HepG2 (cell line): ENCODE data around the gene EGFLAM. TPM values are rescaled to one million over a fixed set of nuclear protein-coding genes. Genes with fewer than 3 reads are reported as not detected.

ENCODE experiments used
- ATAC-seq: fragments of 200-7000 bp; cut with Tn5 transposase; 3 replicates; pipeline ENCODE4 v1.9.1; 2020; ENCODE audit warnings: mild to moderate bottlenecking, moderate library complexity
- BruUV-seq: library from RNA; stranded (reverse); fragments of 400-500 nt; replicated peaks from 2 replicates; lab custom pipeline; 2021; lab: Mats Ljungman, UMichigan
- CTCF ChIA-PET: fragments of 300-600 bp; formaldehyde crosslinking; extraction: SDS; loops from one replicate; lab custom pipeline; 2021; ENCODE audit warnings: low total read pairs, inconsistent platforms, low intra/inter-chr PET ratio; lab: Yijun Ruan, JAX
- POLR2A ChIA-PET: fragments of 350-600 bp; sonication (Branson Sonifier 250); formaldehyde crosslinking; loops from one replicate; lab custom pipeline; 2020; ENCODE audit warnings: antibody characterized with exemption, inconsistent platforms; lab: Yijun Ruan, JAX
- DNase-seq: peaks from one replicate; pipeline ENCODE4 v3.0.0-alpha.2; 2015; ENCODE audit warnings: low spot score
- FAIRE-seq: peaks from 3 replicates; lab custom pipeline; 2011; peaks lifted over from hg19 to GRCh38; lab: Jason Lieb, UNC
- H2AFZ ChIP-seq: one replicate; pipeline ENCODE4 v1.6.1; 2011; ENCODE audit warnings: low read length, inconsistent platforms
- H3K27ac ChIP-seq: fragments of 300-600 bp; 3 replicates; pipeline ENCODE4 v1.8.0; 2011; ENCODE audit warnings: mixed run types, mild to moderate bottlenecking, mixed read lengths, low read length, inconsistent platforms; ENCODE audit not compliant: insufficient read depth; ENCODE audit errors: extremely low read length
- H3K27me3 ChIP-seq, 2 experiments: fragments of 200-600 bp in 1 of 2; 2 replicates in 1 of 2; 3 replicates in 1 of 2; pipeline versions ENCODE4 v1.6.0 to v1.8.0; 2011; ENCODE audit warnings: low read length in 2 of 2, mild to moderate bottlenecking in 2 of 2, moderate library complexity in 2 of 2, inconsistent platforms in 1 of 2; ENCODE audit not compliant: insufficient read depth in 2 of 2, control insufficient read depth in 1 of 2
- H3K36me3 ChIP-seq, 2 experiments: fragments of 200-600 bp in 1 of 2; replicated peaks in 1 of 2; 2 replicates in 1 of 2; 3 replicates in 1 of 2; pipeline versions ENCODE4 v1.5.1 to v1.8.0; 2011; ENCODE audit warnings: low read length in 2 of 2, inconsistent platforms in 1 of 2; ENCODE audit not compliant: insufficient read depth in 2 of 2, control insufficient read depth in 1 of 2
- H3K4me1 ChIP-seq: 2 replicates; pipeline ENCODE4 v1.5.1; 2012; ENCODE audit warnings: low read length, inconsistent platforms; ENCODE audit not compliant: insufficient read depth
- H3K4me2 ChIP-seq: 2 replicates; pipeline ENCODE4 v1.6.0; 2011; ENCODE audit warnings: low read depth, low read length, inconsistent platforms
- H3K4me3 ChIP-seq, 3 experiments: fragments of 200-600 bp in 1 of 3; sonication (generic), shearing (Covaris generic) in 1 of 3; replicated peaks in 1 of 3; 2 replicates each; pipeline ENCODE4 v1.5.1; 2011 to 2016; ENCODE audit warnings: low read length in 3 of 3, inconsistent platforms in 2 of 3, low read depth in 2 of 3, mild to moderate bottlenecking in 2 of 3, control low read depth in 1 of 3, mixed read lengths in 1 of 3; ENCODE audit not compliant: insufficient read depth in 1 of 3
- H3K79me2 ChIP-seq: one replicate; pipeline ENCODE4 v1.6.1; 2011; ENCODE audit warnings: low read length, inconsistent platforms; ENCODE audit not compliant: insufficient read depth
- H3K9ac ChIP-seq: 2 replicates; pipeline ENCODE4 v1.6.0; 2011; ENCODE audit warnings: mild to moderate bottlenecking, low read depth, low read length, inconsistent platforms; ENCODE audit not compliant: insufficient read depth
- H3K9me3 ChIP-seq: 2 replicates; pipeline ENCODE4 v1.5.1; 2012; ENCODE audit warnings: mild to moderate bottlenecking, low read length
- H4K20me1 ChIP-seq: 2 replicates; pipeline ENCODE4 v1.6.0; 2011; ENCODE audit warnings: inconsistent platforms, mild to moderate bottlenecking, low read length, moderate library complexity; ENCODE audit not compliant: insufficient read depth
- CENPBD1 ChIP-seq: sonication (generic); formaldehyde crosslinking; IDR thresholded peaks from 2 replicates; pipeline ENCODE4 v1.8.0; 2022; ENCODE audit warnings: missing genetic modification reagents, low read depth, mild to moderate bottlenecking, borderline replicate concordance
- CREBL2 ChIP-seq: sonication (generic); formaldehyde crosslinking; IDR thresholded peaks from 2 replicates; pipeline ENCODE4 v1.8.1; 2023; ENCODE audit warnings: missing genetic modification reagents, mild to moderate bottlenecking, borderline replicate concordance
- CTCF ChIP-seq: sonication (generic); formaldehyde crosslinking; IDR thresholded peaks from 2 replicates; pipeline ENCODE4 v1.5.0; 2020; ENCODE audit warnings: mild to moderate bottlenecking, missing genetic modification reagents, moderate library complexity
- HOXA5 ChIP-seq: sonication (generic); formaldehyde crosslinking; IDR thresholded peaks from 2 replicates; pipeline ENCODE4 v1.4.0; 2020; ENCODE audit warnings: missing genetic modification reagents
- MBNL3 ChIP-seq: fragments of 250-450 bp; sonication (Bioruptor Pico); conservative IDR thresholded peaks from 2 replicates; pipeline ENCODE4 v1.8.0; 2022; ENCODE audit warnings: mild to moderate bottlenecking, inconsistent platforms
- ONECUT2 ChIP-seq: sonication (generic); formaldehyde crosslinking; IDR thresholded peaks from 2 replicates; pipeline ENCODE4 v1.4.0; 2020; ENCODE audit warnings: missing genetic modification reagents
- RFX1 ChIP-seq: fragments of 450-650 bp; IDR thresholded peaks from 2 replicates; pipeline ENCODE4 v1.6.1; 2017
- SMARCE1 ChIP-seq: fragments of 450-650 bp; IDR thresholded peaks from 2 replicates; pipeline ENCODE4 v1.6.1; 2017; ENCODE audit warnings: borderline replicate concordance
- SOX13 ChIP-seq, 3 experiments: fragments of 450-650 bp in 1 of 3; sonication (generic) in 1 of 3; formaldehyde crosslinking in 1 of 3; IDR thresholded peaks in 2 of 3; conservative IDR thresholded peaks in 1 of 3; 2 replicates each; pipeline versions ENCODE4 v1.5.0 to v1.6.1; 2016 to 2020; ENCODE audit warnings: antibody characterized with exemption in 1 of 3, mild to moderate bottlenecking in 1 of 3, missing compliant biosample characterization in 1 of 3, missing genetic modification reagents in 1 of 3, moderate library complexity in 1 of 3
- SRSF9 ChIP-seq: fragments of 200-400 bp; formaldehyde crosslinking; IDR thresholded peaks from 2 replicates; pipeline ENCODE4 v1.6.1; 2018; ENCODE audit warnings: borderline replicate concordance, mild to moderate bottlenecking, low read depth, low read length; ENCODE audit not compliant: insufficient read depth, poor library complexity, severe bottlenecking
- TRAFD1 ChIP-seq: sonication (generic); formaldehyde crosslinking; IDR thresholded peaks from 2 replicates; pipeline ENCODE4 v1.5.1; 2020; ENCODE audit warnings: missing genetic modification reagents, mild to moderate bottlenecking, borderline replicate concordance
- ZMYM4 ChIP-seq: sonication (generic); formaldehyde crosslinking; IDR thresholded peaks from 2 replicates; pipeline ENCODE4 v1.8.1; 2023; ENCODE audit warnings: mild to moderate bottlenecking, missing genetic modification reagents
- ZNF484 ChIP-seq: sonication (generic); formaldehyde crosslinking; IDR thresholded peaks from 2 replicates; pipeline ENCODE4 v1.5.1; 2020; ENCODE audit warnings: mild to moderate bottlenecking, low read depth, missing genetic modification reagents, borderline replicate concordance
- ZNF552 ChIP-seq: sonication (generic); formaldehyde crosslinking; IDR thresholded peaks from 2 replicates; pipeline ENCODE4 v1.9.0; 2022; ENCODE audit warnings: missing genetic modification reagents, mild to moderate bottlenecking, borderline replicate concordance
- ZNF660 ChIP-seq: sonication (generic); formaldehyde crosslinking; IDR thresholded peaks from 2 replicates; pipeline ENCODE4 v1.5.1; 2020; ENCODE audit warnings: mild to moderate bottlenecking, low read depth, missing genetic modification reagents, borderline replicate concordance
- ZNF670 ChIP-seq: sonication (generic); formaldehyde crosslinking; IDR thresholded peaks from 2 replicates; pipeline ENCODE4 v1.8.0; 2022; ENCODE audit warnings: mild to moderate bottlenecking, missing genetic modification reagents, borderline replicate concordance
- ZNF749 ChIP-seq: sonication (generic); formaldehyde crosslinking; IDR thresholded peaks from 2 replicates; pipeline ENCODE4 v1.8.0; 2022; ENCODE audit warnings: mild to moderate bottlenecking, missing genetic modification reagents, moderate library complexity, borderline replicate concordance
- WGBS: methylation state at CpG from one replicate; pipeline ENCODE4 v1.1.6; 2017; ENCODE audit warnings: low lambda C conversion rate; 5-methylcytosine and 5-hydroxymethylcytosine counted together
- in situ Hi-C: cut with HindIII; loops from 2 replicates; pipeline ENCODE4 v1.10.0; 2017; ENCODE audit warnings: low pct_unique_long_range_greater_than_20kb; ENCODE audit not compliant: extremely low pct_ligation_motif_present
- intact Hi-C: fragments of 100-400 bp; cut with micrococcal nuclease; formaldehyde crosslinking; loops from one replicate; pipeline ENCODE4 v1.10.0; 2022; ENCODE audit not compliant: unreplicated experiment
- polyA plus RNA-seq, 8 experiments: library from polyadenylated mRNA; depleted of rRNA in 3 of 8; stranded (reverse) in 7 of 8; unstranded in 1 of 8; fragments of >200 nt; fragmentation: Illumina TruSeq in 4 of 8; extraction: Trizol in 4 of 8; gene quantifications; 2 replicates each; pipeline versions ENCODE4 v1.2.1 to v1.2.3, GENCODE V29; 2011 to 2016; ENCODE audit warnings: low read depth in 4 of 8, missing spikeins in 1 of 8, mixed read lengths in 1 of 8; ENCODE audit not compliant: insufficient read depth in 1 of 8
- total RNA-seq, 5 experiments: library from RNA; depleted of rRNA; stranded (reverse); fragments of >200 nt; fragmentation: Illumina TruSeq; extraction: Trizol; gene quantifications; 2 replicates each; pipeline ENCODE4 v1.2.3, GENCODE V29; 2016; ENCODE audit warnings: low read depth in 1 of 5

Gene EGFLAM
- total and polyA plus RNA-seq, 2 of the 13 experiments (the other 11 are each of a cell fraction or from before 2014, with no cell fraction given) = not detected

GRCh38 chr5:38387161-38387560 is 128.8 kb downstream of the EGFLAM start:
- 36% methylated on average over 2 of the region's 2 CpGs for WGBS
- peaks cover 6% of the 10 kb centered on the region; the same call in 1 of the 2 replicates for H3K4me1 ChIP-seq
- no TSS peak for BruUV-seq
- H4K20me1 ChIP-seq = no peaks in the 10 kb centered on the region
- no peaks in the 10 kb centered on the region for H3K9me3 ChIP-seq
- H3K4me2 ChIP-seq = no peak overlapping the region
- TF ChIP-seq ZNF552 (CRISPR knock-in tag) (no peak), TRAFD1 (CRISPR knock-in tag) (no peak), CTCF (no peak), CENPBD1 (CRISPR knock-in tag) (no peak), SOX13 (IDR thresholded peaks at IDR 0.05) (no peak), SOX13 (CRISPR knock-in tag; conservative IDR thresholded peaks at IDR 0.05 in 1 of 2, IDR thresholded peaks at IDR 0.05 in 1 of 2) (no peak), MBNL3 (CRISPR knock-in tag) (no peak), ZNF484 (CRISPR knock-in tag) (no peak), ONECUT2 (CRISPR knock-in tag) (no peak), ZNF660 (CRISPR knock-in tag) (no peak), SMARCE1 (no peak), RFX1 (no peak), CREBL2 (CRISPR knock-in tag) (no peak), SRSF9 (no peak), ZNF749 (no peak), HOXA5 (no peak), ZNF670 (no peak), ZMYM4 (CRISPR knock-in tag) (no peak)
- H3K79me2 ChIP-seq = no peaks in the 10 kb centered on the region
- DNase-seq (no peak), ATAC-seq (no peak), FAIRE-seq (no peak)
- no peaks in the 10 kb centered on the region for H3K36me3 ChIP-seq
- no peak overlapping the region for H2AFZ ChIP-seq
- H3K9ac ChIP-seq = no peak overlapping the region
- H3K27me3 ChIP-seq = no peaks in the 10 kb centered on the region; a peak in 1 of 5 replicates
- in situ Hi-C loops = no loop called here
- H3K27ac ChIP-seq = no peak overlapping the region
- intact Hi-C loops = no loop called here
- H3K4me3 ChIP-seq = no peak overlapping the region
- ChIA-PET POLR2A (no interaction called here), CTCF (no interaction called here)
